ENCODE measurements around the gene LUZP1.

Gene LUZP1

DNA sequence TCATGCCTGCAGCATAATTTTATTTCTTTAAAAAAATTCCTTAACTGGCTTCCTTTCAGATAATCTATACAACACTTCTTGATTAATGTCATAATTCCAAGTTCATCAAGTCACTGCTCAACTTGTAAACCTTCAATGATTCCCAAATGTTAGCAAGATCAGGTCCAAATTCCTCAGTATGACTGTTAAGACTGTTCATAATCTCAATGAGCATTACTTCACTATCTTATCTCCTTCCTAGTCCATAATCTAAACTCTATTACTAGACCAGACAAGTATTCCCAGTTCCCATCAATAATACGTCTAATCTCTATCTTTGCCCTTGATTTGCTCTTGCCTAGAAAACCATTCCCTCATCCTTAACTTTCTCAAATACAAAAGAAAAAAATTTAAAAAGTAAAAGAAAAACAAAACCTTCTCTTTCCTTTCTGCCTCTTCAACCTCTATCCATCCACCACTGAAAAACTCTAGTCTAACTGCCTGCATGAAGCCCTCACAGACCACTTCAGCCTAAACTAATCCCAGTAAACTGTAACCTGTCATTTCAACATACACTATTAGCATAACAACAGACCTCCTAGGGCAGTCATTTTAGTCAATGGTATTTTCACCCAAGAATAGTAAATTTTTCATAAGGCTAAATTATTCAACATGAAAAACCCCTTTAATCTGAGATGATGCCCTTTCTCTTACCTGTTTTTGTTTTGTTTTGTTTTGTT is 15.5 kb downstream of the LUZP1 start:
- no peak for DNase-seq (ENCODE audit: low read depth)

DNA sequence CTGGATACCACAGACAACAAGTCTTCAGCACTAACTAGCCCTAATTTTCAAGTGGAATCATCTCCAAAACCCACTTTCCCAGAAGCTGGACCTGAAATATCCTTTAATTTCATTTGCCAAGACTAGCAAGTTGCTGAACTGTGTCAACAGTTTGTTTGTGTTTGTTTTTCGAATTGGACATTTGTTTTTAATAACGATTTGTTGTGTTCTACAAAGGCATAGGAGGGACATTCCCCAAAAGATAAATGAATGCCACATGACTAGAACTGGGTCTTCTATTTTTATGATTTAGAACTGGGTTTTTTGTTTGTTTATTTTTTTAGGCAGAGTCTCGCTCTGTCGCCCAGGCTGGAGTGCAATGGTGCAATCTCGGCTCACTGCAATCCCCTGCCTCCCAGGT is 17.9 kb downstream of the LUZP1 start:
- no peak for DNase-seq (ENCODE audit: low read depth)

GRCh38 chr1:23150125-23150524 is 18.5 kb downstream of the LUZP1 start:
- DNase-seq (ENCODE audit: low read depth) = no peak

- no peak for DNase-seq (ENCODE audit: low read depth)
These were observed 19.5 kb downstream of the LUZP1 start for GRCh38 chr1:23149114-23149513.

DNA sequence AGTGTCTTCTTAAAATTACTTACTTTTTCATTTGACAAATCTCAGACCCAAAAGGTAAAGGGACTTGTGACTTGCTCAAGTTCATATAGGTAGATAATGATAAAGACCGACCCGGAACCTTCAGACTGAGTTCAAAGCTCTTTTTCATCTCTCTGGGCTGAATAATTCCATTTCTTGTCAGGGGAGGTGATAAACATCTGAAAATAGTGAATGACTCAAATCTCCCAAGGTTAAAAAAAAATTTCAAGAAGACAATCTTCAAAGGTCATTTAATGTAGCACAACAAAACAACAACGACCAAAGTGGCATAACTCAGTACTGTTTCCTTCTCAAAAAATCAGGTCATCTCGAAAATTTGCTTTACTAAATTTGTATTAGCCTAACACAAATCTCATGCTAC is 20.6 kb downstream of the LUZP1 start:
- no peak for DNase-seq (ENCODE audit: low read depth)

DNA sequence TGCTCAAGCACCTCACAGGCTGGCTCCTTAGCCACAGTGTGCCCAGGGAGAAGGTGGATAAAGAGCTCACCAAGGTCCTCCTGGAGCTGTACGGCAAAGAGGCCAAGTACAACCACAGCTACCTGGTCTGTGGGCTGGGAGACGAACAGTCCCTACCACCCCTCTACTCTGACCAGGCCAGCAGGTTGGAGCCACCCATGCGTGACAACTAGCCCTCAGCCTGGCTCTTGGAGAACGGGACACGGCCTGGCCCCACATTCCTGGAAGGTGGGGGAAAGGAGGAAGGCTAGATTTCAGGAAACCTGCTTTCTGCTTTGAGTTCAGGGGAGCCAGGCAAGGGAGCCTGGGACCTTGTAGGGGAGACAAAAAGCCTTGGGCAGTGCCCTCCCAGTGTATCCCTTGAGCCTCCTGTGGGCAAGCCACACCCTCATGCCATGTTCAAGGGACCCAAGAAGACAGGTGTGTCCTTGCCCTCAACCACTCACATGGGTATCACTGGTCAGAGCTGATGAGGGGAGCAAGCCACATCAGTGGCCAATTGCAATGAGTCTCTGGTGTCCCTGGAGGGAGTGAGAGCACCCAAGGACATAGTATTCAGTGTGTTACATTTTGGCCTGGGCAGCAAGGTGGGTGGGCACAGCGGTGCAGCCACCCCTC is 27.6 kb downstream of the LUZP1 start:
- no peak for DNase-seq (ENCODE audit: low read depth)

DNA sequence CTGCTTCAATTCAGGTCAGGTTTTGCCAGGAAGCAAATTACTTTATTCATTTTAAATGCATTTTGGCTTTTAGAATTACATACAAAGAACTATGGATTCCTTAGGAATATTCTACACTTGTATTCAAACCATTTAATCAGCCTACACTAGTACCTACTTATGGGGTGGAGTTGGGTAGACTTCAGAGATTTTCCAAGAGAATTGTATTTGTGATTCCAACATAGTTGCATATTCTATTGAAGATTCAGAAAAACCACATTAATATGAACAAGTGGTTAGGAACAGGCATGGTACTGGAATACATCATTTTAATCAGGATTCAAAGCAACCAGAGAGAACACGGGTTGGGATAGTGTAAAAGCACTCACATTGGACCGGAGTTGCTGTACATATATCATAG is 33.4 kb downstream of the LUZP1 start:
- DNase-seq (ENCODE audit: low read depth) = no peak

DNA sequence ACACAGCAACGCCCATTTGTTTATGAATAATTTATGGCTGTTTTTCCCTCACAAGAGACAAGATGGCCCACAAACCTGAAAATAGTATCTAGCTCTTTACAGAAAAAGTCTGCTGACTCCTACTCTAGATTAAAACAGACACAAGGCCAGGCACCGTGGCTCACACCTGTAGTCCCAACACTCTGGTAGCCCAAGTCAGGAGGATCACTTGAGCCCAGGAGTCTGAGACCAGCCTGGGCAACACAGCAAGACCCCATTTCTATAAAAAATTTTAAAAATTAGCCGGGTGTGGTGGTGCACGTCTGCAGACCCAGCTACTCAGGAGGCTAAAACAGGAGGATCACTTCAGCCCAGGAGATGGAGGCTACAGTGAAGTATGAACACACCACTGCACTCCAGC is 34.6 kb downstream of the LUZP1 start:
- no peak for DNase-seq (ENCODE audit: low read depth)

GRCh38 chr1:23133587-23133986 is 35.1 kb downstream of the LUZP1 start:
- DNase-seq (ENCODE audit: low read depth) = no peak

DNA sequence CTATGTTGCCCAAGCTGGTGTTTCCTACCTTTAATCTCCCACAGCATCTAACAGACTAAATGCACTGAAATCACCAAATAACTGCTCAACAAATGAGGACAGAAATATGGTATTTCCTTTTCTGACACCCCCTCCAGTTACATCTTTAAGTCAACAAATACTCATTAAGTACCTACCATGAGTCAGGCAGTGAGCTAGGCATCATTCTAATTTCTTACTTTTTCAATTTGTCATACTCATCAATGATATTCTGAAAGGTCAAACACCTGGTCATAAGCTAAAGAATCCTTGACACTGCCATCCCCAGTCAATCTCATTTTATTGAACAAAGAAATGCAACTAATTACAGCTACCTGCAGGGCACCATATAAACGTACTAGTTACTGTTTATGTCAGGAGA is 36.6 kb downstream of the LUZP1 start:
- peak; percentile 27 for DNase-seq (ENCODE audit: low read depth)

GRCh38 chr1:23129846-23130245 is 38.8 kb downstream of the LUZP1 start:
- DNase-seq (ENCODE audit: low read depth) = peak; percentile 49

DNA sequence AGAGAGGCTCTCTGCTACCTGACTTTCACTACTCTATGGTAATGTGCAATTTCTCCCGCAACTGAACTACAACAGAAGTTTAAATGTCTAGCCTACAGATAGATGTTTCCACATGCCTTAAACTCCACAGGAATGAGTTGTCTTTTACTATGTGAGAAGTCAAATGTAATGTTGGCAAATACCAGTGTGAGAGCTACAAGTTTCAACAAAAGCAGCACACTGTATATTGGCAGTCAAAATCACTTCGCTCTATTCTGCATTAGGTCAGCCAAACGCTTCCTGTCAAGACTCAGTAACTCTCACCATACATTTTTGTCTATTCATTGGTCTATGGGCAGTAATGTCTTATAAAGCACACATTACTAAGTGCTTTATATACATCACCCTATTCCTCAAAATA is 41.9 kb downstream of the LUZP1 start:
- DNase-seq (ENCODE audit: low read depth) = peak; percentile 13

DNA sequence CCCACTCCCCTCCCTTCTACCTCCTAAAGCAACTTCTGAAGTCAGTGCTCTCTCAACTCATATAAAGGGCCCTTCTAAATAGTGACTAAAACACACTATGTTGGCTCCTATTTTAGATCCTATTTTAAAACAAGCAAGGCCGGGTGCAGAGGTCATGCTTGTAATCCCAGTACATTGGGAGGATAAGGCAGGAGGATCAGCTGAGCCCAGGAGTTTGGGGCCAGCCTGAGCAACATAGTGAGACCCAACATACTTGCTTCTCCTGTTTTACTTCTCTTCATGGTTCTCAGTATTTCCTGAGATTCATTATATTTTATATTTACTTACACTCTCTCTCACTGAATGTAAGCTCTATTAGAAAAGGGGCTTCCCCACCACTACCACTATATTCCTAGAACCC is 42.5 kb downstream of the LUZP1 start:
- no peak for DNase-seq (ENCODE audit: low read depth)

DNA sequence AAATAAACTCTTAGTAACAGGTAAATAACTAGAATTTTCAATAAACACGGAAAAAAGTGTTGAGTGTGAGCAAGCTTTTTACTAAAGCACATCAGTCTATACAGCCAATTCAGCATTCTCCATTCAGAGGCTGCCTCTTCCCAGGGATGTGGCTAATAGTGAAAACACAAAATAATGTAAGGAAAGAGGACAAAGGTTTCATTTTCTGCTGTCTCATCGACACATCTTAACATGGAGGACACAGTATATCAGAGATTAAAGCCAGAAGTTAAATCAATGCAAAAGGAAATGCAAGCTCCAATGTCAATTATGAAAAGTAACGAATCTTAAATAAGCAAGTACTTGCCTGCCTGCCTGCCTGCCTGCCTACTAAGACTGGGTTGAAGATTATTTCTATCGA is 43.2 kb downstream of the LUZP1 start:
- no peak for DNase-seq (ENCODE audit: low read depth)

DNA sequence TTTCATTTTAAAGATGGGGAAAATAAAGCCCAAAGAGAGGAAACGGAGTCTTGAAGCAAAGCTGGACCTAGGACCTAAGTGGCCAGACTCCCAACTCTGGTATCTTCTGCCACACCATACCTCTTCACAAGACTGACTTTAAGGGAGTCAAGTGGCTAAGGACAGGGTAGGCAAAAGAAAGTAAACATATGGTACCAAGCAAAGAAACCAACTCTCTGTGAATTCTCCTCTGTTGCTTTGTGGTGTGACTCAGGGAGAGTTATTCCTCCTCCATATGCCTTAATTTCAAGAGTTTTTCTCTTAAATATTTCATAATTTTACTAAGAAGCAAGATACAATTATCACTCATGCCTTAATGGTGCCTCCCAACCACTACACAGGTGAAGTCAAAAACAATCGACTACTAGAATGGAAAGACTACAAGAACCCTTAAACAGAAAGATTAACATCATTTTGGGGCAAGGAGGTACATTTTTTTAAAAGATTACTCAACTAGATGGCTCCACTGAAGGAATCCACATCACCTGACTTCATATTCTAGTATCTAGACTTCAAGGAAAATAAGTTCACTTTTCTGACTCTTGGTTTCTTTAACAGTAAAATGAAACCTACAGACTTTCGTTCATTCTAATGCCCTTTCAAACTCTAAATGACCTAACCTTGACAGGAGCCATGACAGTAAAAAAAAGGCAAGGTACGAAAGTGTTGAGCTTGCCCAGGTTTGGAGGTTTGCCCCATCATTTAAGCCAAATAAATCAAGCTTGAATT is 44.2 kb downstream of the LUZP1 start:
- DNase-seq (ENCODE audit: low read depth) = no peak

DNA sequence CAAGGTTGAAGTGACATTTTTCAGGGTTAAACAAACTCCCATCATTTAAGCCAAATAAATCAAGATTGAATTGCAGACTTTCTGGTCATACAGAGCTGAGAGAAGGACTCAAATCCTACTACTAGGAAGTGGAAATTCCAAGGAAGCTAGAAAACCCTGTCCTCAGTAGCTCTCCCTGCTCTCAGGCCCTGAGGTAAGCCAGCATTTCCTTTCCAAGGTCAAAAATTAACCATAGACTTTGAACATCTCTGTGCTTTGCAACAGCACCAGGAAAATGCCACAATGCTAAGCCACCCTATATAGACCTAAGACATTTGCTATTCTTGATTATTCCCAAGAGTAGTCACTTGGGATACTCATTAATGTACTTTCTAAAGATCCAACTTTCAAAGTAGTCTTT is 45.1 kb downstream of the LUZP1 start:
- DNase-seq (ENCODE audit: low read depth) = no peak

- no peak for DNase-seq (ENCODE audit: low read depth)
These were observed 45.9 kb downstream of the LUZP1 start for GRCh38 chr1:23122796-23123195.

DNA sequence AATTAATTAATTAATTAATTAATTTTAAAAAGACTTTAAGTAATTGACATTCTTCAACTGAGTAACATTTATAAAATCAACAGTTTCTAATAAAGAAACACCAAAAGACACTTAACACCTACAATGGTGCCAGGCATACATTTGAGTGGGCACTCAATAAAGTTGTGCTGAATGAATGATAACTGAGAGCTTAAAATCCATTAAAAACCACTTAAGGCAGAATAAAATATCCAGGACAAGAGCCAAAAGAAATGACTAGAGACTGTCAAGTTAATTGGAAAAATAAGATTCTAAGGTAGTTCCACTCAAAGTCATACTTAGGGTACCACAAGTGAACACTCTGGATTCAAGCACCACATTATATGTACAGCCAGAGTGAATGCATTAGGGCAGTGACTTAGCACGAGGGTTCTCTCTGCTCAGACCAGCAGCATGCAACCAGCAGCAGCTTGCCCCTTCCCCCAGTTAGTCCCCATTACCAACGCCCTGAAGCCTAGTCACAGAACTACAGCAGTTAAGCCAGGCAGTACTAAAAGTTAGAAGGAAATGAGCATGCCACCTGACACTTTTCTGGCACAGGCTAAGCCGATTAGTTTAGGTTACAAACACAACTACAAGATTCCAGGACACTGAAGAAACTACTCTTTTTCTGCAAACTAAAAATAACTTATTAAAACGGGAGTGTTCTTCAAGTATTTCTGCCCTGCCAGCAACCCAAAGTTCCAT is 46.5 kb downstream of the LUZP1 start:
- DNase-seq (ENCODE audit: low read depth) = no peak

GRCh38 chr1:23120383-23120782 is 48.3 kb downstream of the LUZP1 start:
- no peak for DNase-seq (ENCODE audit: low read depth)

- peak; percentile 23 for DNase-seq (ENCODE audit: low read depth)
These were observed 49.5 kb downstream of the LUZP1 start for GRCh38 chr1:23118957-23119792.

- no peak for DNase-seq (ENCODE audit: low read depth)
These were observed 50.2 kb downstream of the LUZP1 start for GRCh38 chr1:23118407-23118806.
